ENCODE measurements around the gene SBNO1.

DNA sequence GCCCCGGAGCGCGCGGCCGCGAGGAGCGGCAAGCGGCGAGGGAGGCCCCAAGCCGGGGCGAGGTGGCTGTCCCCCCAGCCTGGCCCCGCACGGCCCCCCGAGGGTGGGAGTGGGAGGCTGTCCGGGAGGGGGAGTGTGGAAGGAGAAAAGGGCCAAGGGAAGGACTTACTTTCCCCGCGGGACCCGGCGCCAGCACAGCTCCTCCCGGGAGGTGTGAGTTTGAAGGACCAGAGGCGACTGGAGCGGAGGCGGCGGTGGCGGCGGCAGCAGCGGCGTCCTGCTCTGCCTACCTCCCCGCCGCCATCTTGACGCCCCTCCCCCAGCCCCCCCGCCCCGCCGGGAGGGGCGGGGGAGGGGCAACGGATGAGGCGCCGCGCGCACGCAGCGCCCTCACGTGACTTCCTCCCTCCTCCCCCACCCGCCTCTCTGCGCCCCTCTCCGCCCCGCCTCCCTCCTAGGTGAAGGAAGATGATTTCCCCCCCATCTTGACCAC, at the start of gene SBNO1:
- TF ChIP-seq, protein P1, sequence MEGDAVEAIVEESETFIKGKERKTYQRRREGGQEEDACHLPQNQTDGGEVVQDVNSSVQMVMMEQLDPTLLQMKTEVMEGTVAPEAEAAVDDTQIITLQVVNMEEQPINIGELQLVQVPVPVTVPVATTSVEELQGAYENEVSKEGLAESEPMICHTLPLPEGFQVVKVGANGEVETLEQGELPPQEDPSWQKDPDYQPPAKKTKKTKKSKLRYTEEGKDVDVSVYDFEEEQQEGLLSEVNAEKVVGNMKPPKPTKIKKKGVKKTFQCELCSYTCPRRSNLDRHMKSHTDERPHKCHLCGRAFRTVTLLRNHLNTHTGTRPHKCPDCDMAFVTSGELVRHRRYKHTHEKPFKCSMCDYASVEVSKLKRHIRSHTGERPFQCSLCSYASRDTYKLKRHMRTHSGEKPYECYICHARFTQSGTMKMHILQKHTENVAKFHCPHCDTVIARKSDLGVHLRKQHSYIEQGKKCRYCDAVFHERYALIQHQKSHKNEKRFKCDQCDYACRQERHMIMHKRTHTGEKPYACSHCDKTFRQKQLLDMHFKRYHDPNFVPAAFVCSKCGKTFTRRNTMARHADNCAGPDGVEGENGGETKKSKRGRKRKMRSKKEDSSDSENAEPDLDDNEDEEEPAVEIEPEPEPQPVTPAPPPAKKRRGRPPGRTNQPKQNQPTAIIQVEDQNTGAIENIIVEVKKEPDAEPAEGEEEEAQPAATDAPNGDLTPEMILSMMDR (conservative IDR thresholded peaks at IDR 0.05 in 1 of 2, IDR thresholded peaks at IDR 0.05 in 1 of 2; ENCODE audit: extremely low read depth in 1 of 2, insufficient read depth in 1 of 2, low read depth in 1 of 2, low read length in 2 of 2): no peak
- no peak for TF ChIP-seq EZH2 (IDR thresholded peaks at IDR 0.05; ENCODE audit: borderline replicate concordance, low read length)
